Measurements from ENCODE around the gene PAIP2B.

The PAIP2B gene

GRCh38 chr2:71153585-71154224, 73.2 kb downstream of the PAIP2B start:
- no peak for DNase-seq (ENCODE audit: low spot score)

- DNase-seq (ENCODE audit: low spot score) = no peak
Measured at GRCh38 chr2:71151620-71152019, 75.3 kb downstream of the PAIP2B start.

GRCh38 chr2:71150082-71150816, 76.7 kb downstream of the PAIP2B start:
- no peak for DNase-seq (ENCODE audit: low spot score)

GRCh38 chr2:71148506-71149063, 78.3 kb downstream of the PAIP2B start:
- DNase-seq (ENCODE audit: low spot score) = no peak

- no peak for DNase-seq (ENCODE audit: low spot score)
Measured at GRCh38 chr2:71143782-71144181, 83.1 kb downstream of the PAIP2B start.

- DNase-seq (ENCODE audit: low spot score) = no peak
Measured at GRCh38 chr2:71136174-71136573, 90.7 kb downstream of the PAIP2B start.

- no peak for DNase-seq (ENCODE audit: low spot score)
Measured at GRCh38 chr2:71133603-71134002, 93.3 kb downstream of the PAIP2B start.
